HUES48 (cell line): ENCODE results near the gene NIPAL4.

Source experiments
- H3K27ac ChIP-seq: one replicate; pipeline ENCODE4 v1.7.0; 2013; ENCODE audit warnings: low read depth, low read length, inconsistent platforms
- H3K27me3 ChIP-seq: 2 replicates; pipeline ENCODE4 v1.6.1; 2013; ENCODE audit warnings: mild to moderate bottlenecking, low read length; ENCODE audit not compliant: control insufficient read depth, insufficient read depth
- H3K36me3 ChIP-seq: 2 replicates; pipeline ENCODE4 v1.6.1; 2013; ENCODE audit warnings: low read length; ENCODE audit not compliant: control insufficient read depth, insufficient read depth
- H3K4me1 ChIP-seq: 2 replicates; pipeline ENCODE4 v1.6.1; 2013; ENCODE audit warnings: mild to moderate bottlenecking, low read length; ENCODE audit not compliant: control insufficient read depth, insufficient read depth
- H3K4me3 ChIP-seq: 2 replicates; pipeline ENCODE4 v1.5.1; 2013; ENCODE audit warnings: mild to moderate bottlenecking, low read depth, low read length
- H3K9ac ChIP-seq: 2 replicates; pipeline ENCODE4 v1.6.1; 2013; ENCODE audit warnings: mild to moderate bottlenecking, low read depth, low read length, moderate library complexity
- H3K9me3 ChIP-seq: 2 replicates; pipeline ENCODE4 v1.6.1; 2013; ENCODE audit warnings: low read length; ENCODE audit not compliant: control insufficient read depth, insufficient read depth

NIPAL4 gene

GRCh38 chr5:157447201-157447637, 12.8 kb upstream of the NIPAL4 start:
- Histone ChIP-seq H3K4me1 (no peaks in the 10 kb centered on the region), H3K9ac (no peak overlapping the region), H3K27me3 (no peaks in the 10 kb centered on the region), H3K27ac (no peak overlapping the region), H3K4me3 (no peak overlapping the region), H3K9me3 (no peaks in the 10 kb centered on the region), H3K36me3 (no peaks in the 10 kb centered on the region)

- Histone ChIP-seq H3K4me3 (no peak overlapping the region), H3K27me3 (no peaks in the 10 kb centered on the region), H3K9ac (no peak overlapping the region), H3K36me3 (no peaks in the 10 kb centered on the region), H3K4me1 (no peaks in the 10 kb centered on the region), H3K9me3 (no peaks in the 10 kb centered on the region), H3K27ac (no peak overlapping the region)
Measured at GRCh38 chr5:157449011-157449723, 10.8 kb upstream of the NIPAL4 start.

GRCh38 chr5:157450024-157450423, 10.0 kb upstream of the NIPAL4 start:
- no peaks in the 10 kb centered on the region for H3K4me1 ChIP-seq
- no peaks in the 10 kb centered on the region for H3K9me3 ChIP-seq
- H3K27me3 ChIP-seq, result no peaks in the 10 kb centered on the region
- H3K36me3 ChIP-seq, result no peaks in the 10 kb centered on the region
- H3K9ac ChIP-seq, result no peak overlapping the region
- no peak overlapping the region for H3K27ac ChIP-seq
- no peak overlapping the region for H3K4me3 ChIP-seq

- Histone ChIP-seq H3K27ac (no peak overlapping the region), H3K4me1 (no peaks in the 10 kb centered on the region), H3K4me3 (no peak overlapping the region), H3K27me3 (no peaks in the 10 kb centered on the region), H3K9ac (no peak overlapping the region), H3K36me3 (no peaks in the 10 kb centered on the region), H3K9me3 (no peaks in the 10 kb centered on the region)
Measured at GRCh38 chr5:157451806-157452205, 8.2 kb upstream of the NIPAL4 start.

- Histone ChIP-seq H3K9me3 (no peaks in the 10 kb centered on the region), H3K27ac (no peak overlapping the region), H3K9ac (no peak overlapping the region), H3K4me1 (peaks cover 13% of the 10 kb centered on the region), H3K4me3 (no peak overlapping the region), H3K36me3 (no peaks in the 10 kb centered on the region), H3K27me3 (peaks cover 9% of the 10 kb centered on the region)
Measured at GRCh38 chr5:157454273-157454672, 5.7 kb upstream of the NIPAL4 start.

- peaks cover 16% of the 10 kb centered on the region for H3K4me1 ChIP-seq
- no peaks in the 10 kb centered on the region for H3K9me3 ChIP-seq
- H3K9ac ChIP-seq, result no peak overlapping the region
- no peak overlapping the region for H3K27ac ChIP-seq
- H3K27me3 ChIP-seq, result peaks cover 17% of the 10 kb centered on the region
- H3K4me3 ChIP-seq, result no peak overlapping the region
- no peaks in the 10 kb centered on the region for H3K36me3 ChIP-seq
Measured at GRCh38 chr5:157455057-157455456, 5.0 kb upstream of the NIPAL4 start.

- H3K4me1 ChIP-seq, result peaks cover 16% of the 10 kb centered on the region
- no peaks in the 10 kb centered on the region for H3K36me3 ChIP-seq
- H3K27me3 ChIP-seq, result peaks cover 29% of the 10 kb centered on the region
Measured at GRCh38 chr5:157456301-157456700, 3.7 kb upstream of the NIPAL4 start.

GRCh38 chr5:157457391-157457790, 2.6 kb upstream of the NIPAL4 start:
- Histone ChIP-seq H3K9me3 (no peaks in the 10 kb centered on the region), H3K27me3 (peaks cover 38% of the 10 kb centered on the region), H3K36me3 (no peaks in the 10 kb centered on the region), H3K9ac (no peak overlapping the region), H3K4me3 (no peak overlapping the region), H3K4me1 (peaks cover 16% of the 10 kb centered on the region), H3K27ac (no peak overlapping the region)

More at GRCh38 chr5:157456301-157456700, 3.7 kb upstream of the NIPAL4 start:
- H3K27ac ChIP-seq, result no peak overlapping the region
- H3K4me3 ChIP-seq, result no peak overlapping the region
- no peak overlapping the region for H3K9ac ChIP-seq
- H3K9me3 ChIP-seq, result no peaks in the 10 kb centered on the region

GRCh38 chr5:157458835-157459234, 1.2 kb upstream of the NIPAL4 start:
- peaks cover 38% of the 10 kb centered on the region for H3K27me3 ChIP-seq
- no peak overlapping the region for H3K27ac ChIP-seq
- peaks cover 16% of the 10 kb centered on the region for H3K4me1 ChIP-seq
- H3K9me3 ChIP-seq, result no peaks in the 10 kb centered on the region
- H3K36me3 ChIP-seq, result no peaks in the 10 kb centered on the region
- H3K4me3 ChIP-seq, result no peak overlapping the region
- no peak overlapping the region for H3K9ac ChIP-seq

- no peaks in the 10 kb centered on the region for H3K9me3 ChIP-seq
- peaks cover 43% of the 10 kb centered on the region for H3K27me3 ChIP-seq
- H3K36me3 ChIP-seq, result no peaks in the 10 kb centered on the region
- peaks cover 25% of the 10 kb centered on the region for H3K4me1 ChIP-seq
- no peak overlapping the region for H3K27ac ChIP-seq
- H3K9ac ChIP-seq, result no peak overlapping the region
- no peak overlapping the region for H3K4me3 ChIP-seq
Measured at GRCh38 chr5:157460921-157461792, 1.1 kb downstream of the NIPAL4 start.

GRCh38 chr5:157463081-157463480, 3.1 kb downstream of the NIPAL4 start:
- peaks cover 43% of the 10 kb centered on the region for H3K27me3 ChIP-seq
- H3K9me3 ChIP-seq, result no peaks in the 10 kb centered on the region
- no peak overlapping the region for H3K9ac ChIP-seq
- no peak overlapping the region for H3K27ac ChIP-seq
- H3K4me3 ChIP-seq, result no peak overlapping the region
- H3K36me3 ChIP-seq, result no peaks in the 10 kb centered on the region
- peaks cover 23% of the 10 kb centered on the region for H3K4me1 ChIP-seq
